ENCODE data around the gene CAB39. TPM values are rescaled to one million over a fixed set of nuclear protein-coding genes. Genes with fewer than 3 reads are reported as not detected.

Gene CAB39
- total and polyA plus RNA-seq, 2 of the 8 experiments (the other 6 are each of a cell fraction or from before 2014, with no cell fraction given): 16.4 to 50.5 TPM

- Histone ChIP-seq H3K14ac (ENCODE audit: insufficient read length) (no peak overlapping the region), H4K5ac (ENCODE audit: insufficient read length, low read depth, low read length) (no peak overlapping the region), H2BK15ac (ENCODE audit: low read length) (no peak overlapping the region), H3K27ac (ENCODE audit: low read depth, low read length) (no peak overlapping the region), H2BK12ac (ENCODE audit: low read depth, low read length) (no peak overlapping the region), H2BK5ac (ENCODE audit: low read depth, low read length) (no peak overlapping the region), H3K79me1 (ENCODE audit: low read depth, low read length) (no peaks in the 10 kb centered on the region; the same call in 1 of the 2 replicates), H3K56ac (replicated peaks; ENCODE audit: insufficient read length, low read depth, low read length) (no peak overlapping the region), H4K20me1 (replicated peaks in 1 of 2; ENCODE audit: control insufficient read depth in 1 of 2, insufficient read depth in 2 of 2, low read length in 2 of 2) (no peaks in the 10 kb centered on the region), H3K4ac (replicated peaks; ENCODE audit: insufficient read length, low read depth, low read length) (no peak overlapping the region), H3K9ac (replicated peaks in 1 of 4; ENCODE audit: extremely low read depth in 1 of 4, low read depth in 3 of 4, low read length in 3 of 4) (no peak overlapping the region), H3K4me1 (replicated peaks in 1 of 4; ENCODE audit: control insufficient read depth in 3 of 4, insufficient read depth in 4 of 4, low read length in 3 of 4) (peaks cover 0 to 5% (median 0%) of the 10 kb centered on the region in 4 experiments; a peak in 1 of 7 replicates), H3K23ac (ENCODE audit: insufficient read length) (no peak overlapping the region), H2BK120ac (replicated peaks; ENCODE audit: low read depth, low read length) (no peak overlapping the region), H3K18ac (ENCODE audit: extremely low read depth, low read length) (no peak overlapping the region), H4K8ac (ENCODE audit: extremely low read depth, insufficient read depth, low read length) (no peak overlapping the region), H2AFZ (ENCODE audit: low read length) (no peak overlapping the region), H3K23me2 (ENCODE audit: low read depth, low read length) (no peaks in the 10 kb centered on the region), H3K9me3 (ENCODE audit: insufficient read depth in 2 of 2, low read depth in 1 of 2, low read length in 1 of 2) (no peaks in the 10 kb centered on the region), H3K36me3 (ENCODE audit: control insufficient read depth in 2 of 4, insufficient read depth in 4 of 4, low read length in 3 of 4) (peaks cover 2 to 9% (median 8%) of the 10 kb centered on the region in 4 experiments; a peak in 5 of 8 replicates), H4K91ac (replicated peaks; ENCODE audit: insufficient read length, low read length) (no peak overlapping the region), H3K4me2 (ENCODE audit: insufficient read depth in 1 of 2, low read depth in 2 of 2, low read length in 2 of 2) (no peak overlapping the region), H3K4me3 (ENCODE audit: extremely low read depth in 1 of 4, insufficient read depth in 2 of 4, low read depth in 3 of 4, low read length in 4 of 4) (no peak overlapping the region), H3K27me3 (replicated peaks in 1 of 4; ENCODE audit: control insufficient read depth in 3 of 4, extremely low read depth in 1 of 4, insufficient read depth in 3 of 4, low read length in 3 of 4) (no peaks in the 10 kb centered on the region), H2AK5ac (ENCODE audit: low read depth, low read length) (no peak overlapping the region), H2BK20ac (ENCODE audit: low read length) (no peak overlapping the region), H3K79me2 (ENCODE audit: control insufficient read depth in 1 of 2, insufficient read depth in 2 of 2, low read length in 2 of 2) (no peaks in the 10 kb centered on the region)
- WGBS, 2 experiments (ENCODE audit: extremely low coverage in 1 of 2, insufficient coverage in 1 of 2, insufficient read length in 1 of 2, insufficient replicate concordance in 2 of 2, low coverage in 1 of 2, low lambda C conversion rate in 2 of 2, missing lambda C conversion rate in 1 of 2): 72% methylated on average over 3 of the region's 3 CpGs; no CpG with 5 or more reads in 1 of the 2 experiments
- ChIA-PET CTCF (ENCODE audit: partially characterized antibody) (interaction anchor here (0.7 to 4.2 kb wide), 2 partner anchors 11 to 128 kb away, joined by 3 to 44 read pairs; no protein-coding TSS in a partner anchor), POLR2A (ENCODE audit: partially characterized antibody) (no interaction called here)
- DNase-seq (ENCODE audit: low read depth in 1 of 2, low spot score in 2 of 2) (no peak), FAIRE-seq (no peak)
- no peak for TF ChIP-seq BACH1 (IDR thresholded peaks at IDR 0.05; ENCODE audit: low read length)
These were observed 95.1 kb downstream of the CAB39 start for GRCh38 chr2:230807729-230808128.

Data from H1 (cell line).